IPS-11a (cell line): ENCODE data around the gene IFT57.
"Not testable (repeated sequence)": the region's sequence is repeated elsewhere in the genome, so short reads cannot be mapped to it uniquely, and the experiment has no call there.

Experiments used
- H3K4me3 ChIP-seq: one replicate; pipeline ENCODE4 v1.5.1; 2013; ENCODE audit warnings: low read depth, low read length, control low read depth

Gene IFT57

DNA sequence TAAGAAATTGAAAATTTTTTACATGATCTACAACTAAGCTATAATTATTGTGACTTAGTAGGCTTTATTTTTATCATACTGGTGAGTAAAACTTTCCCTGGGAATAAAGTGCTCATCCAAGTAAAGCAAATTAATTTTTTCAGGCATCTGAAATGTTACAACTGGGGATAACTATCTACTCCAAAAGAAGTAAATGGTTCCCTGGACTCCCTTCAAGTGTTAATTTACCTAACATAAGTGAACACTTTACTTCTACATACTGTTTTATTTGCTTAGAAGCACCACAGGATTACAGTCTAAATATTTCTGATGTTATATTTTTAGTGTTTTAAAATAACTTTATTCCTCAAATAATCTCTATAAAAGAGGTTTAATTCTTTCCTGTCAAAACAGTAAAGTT is 57.8 kb downstream of the IFT57 start:
- H3K4me3 ChIP-seq, result no peak overlapping the region

DNA sequence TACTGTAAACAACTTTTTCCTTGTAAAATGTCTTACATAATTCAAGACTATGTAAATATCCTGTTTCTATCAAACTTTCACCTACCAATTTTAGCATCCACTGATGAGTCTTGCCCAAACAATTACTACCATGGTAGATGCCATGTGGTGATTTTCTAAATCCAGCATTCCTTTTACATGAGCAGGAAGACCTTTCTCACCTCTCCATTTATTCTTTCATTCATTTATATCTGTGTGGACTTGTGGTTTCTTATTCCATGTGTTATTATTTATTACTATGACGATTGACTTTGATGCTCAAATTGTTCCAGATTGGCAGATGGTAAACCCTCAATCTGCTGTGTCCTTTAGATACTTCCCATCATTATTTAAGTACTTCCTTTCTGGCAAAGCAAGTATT is 62.4 kb downstream of the IFT57 start:
- no peak overlapping the region for H3K4me3 ChIP-seq

DNA sequence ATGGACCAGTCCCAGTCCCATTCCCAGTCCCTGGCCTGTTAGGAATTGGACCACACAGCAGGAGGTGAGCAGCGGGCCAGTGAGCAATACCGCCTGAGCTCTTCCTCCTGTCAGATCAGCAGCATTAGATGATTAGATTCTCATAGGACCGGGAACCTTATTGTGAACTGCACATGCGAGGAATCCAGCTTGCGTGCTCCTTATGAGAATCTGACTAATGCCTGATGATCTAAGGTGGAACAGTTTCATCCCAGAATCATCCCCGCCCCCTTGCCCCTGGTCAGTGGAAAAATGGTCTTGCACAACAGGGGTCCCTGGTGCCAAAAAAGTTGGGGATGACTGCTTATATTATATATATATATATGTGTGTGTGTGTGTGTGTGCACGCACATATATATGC is 63.1 kb downstream of the IFT57 start:
- no peak overlapping the region for H3K4me3 ChIP-seq

DNA sequence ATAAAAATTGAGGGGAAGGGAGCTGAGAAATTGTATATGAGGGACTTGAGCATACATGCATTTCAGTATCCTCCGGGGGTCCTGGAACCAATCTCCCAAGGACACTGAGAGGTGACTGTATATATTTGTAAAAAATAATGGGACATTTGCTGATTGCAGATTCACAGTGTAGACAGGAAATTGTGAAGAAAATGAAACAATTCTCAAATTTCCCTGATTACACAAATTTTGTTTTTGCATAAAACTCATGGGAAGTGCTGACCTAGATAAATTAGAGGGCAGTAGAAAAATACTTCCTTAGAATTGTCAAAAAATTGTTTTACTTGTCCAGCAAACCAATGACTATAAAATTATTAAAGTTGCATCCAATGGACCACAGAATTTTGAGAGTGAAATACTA is 64.0 kb downstream of the IFT57 start:
- no peak overlapping the region for H3K4me3 ChIP-seq

DNA sequence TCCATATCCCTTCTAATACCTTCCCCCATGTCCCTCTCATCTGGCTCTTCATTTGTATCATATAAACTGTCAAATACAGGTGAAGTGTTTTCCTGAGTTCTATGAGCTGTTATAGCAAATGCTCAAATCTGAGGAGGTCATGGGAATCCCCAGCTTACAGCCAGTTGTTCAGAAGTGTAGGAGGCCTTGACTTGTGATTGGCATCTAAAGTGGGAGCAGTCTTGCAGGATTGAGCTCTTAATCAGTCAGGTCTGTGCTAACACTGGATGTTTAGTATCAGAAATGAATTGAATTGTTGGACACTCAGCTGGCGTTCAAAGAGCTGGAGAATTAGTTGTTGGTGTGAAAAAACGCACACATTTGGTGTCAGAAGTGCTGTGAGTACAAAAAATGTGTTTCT is 65.0 kb downstream of the IFT57 start:
- no peak overlapping the region for H3K4me3 ChIP-seq

DNA sequence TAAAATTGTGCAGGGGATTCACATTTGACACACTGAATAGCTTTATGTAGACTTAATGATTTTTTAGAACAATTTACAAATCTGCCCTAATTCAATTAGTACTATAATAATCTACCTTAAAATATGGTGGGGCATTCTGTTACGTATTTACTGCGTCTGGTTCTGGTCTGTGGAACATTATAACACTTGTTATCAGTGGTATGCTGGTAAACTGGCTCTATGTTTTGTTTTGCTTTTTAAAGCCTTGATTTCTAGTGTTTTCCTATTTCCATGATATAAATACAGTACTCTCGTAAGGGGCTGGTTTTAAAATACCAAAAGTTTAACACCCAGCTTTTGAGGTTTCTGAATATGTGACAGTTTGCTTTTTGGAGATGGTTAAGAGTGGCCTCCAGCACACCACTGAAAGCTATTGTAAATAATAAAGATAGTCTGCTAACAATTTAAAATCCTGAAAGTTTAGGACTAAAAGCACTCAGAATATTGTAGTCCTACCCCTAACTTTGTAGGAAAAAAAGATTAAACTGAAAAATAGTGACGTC is 65.8 kb downstream of the IFT57 start:
- no peak overlapping the region for H3K4me3 ChIP-seq

DNA sequence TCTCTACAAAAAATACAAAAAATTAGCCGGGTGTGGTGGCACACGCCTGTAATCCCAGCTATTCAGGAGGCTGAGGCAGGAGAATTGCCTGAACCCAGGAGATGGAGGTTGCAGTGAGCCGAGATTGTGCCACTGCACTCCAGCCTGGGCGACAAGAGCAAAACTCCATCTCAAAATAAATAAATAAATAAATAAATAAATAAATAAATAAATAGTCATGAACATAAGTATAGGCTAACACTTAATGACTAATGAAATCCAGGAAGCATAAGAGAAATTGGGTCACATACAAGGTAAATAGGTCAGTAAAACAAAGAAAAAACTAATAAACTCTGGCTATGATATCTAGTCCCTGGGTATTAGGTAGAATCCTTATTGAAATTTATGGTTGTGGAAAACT is 66.6 kb downstream of the IFT57 start:
- not testable (repeated sequence) for H3K4me3 ChIP-seq

DNA sequence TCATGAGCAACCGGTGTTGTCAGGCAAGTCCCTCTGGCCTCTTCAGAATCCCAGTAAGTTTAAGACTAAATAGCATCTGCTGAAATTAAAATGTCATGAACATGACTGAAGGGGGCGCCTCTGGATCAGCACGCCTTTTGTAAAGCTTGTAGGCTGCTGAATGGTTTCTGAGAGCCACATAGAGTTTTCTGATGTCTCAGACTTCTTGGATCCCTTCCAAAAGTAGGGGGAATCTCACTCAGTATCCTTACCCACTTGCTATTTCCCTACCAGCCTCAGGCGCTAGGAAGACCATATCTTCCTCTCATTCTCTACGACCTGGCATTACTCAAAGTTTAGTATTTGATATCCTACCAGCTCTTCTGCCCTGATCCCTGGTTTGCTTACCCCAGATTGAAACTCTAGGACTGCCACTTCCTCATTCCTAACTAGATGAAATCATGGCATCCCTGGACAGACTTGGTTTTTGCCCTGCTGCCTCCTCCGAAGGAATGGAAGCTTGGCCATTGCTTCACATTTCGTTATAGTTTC is 68.7 kb downstream of the IFT57 start:
- H3K4me3 ChIP-seq, result no peak overlapping the region

DNA sequence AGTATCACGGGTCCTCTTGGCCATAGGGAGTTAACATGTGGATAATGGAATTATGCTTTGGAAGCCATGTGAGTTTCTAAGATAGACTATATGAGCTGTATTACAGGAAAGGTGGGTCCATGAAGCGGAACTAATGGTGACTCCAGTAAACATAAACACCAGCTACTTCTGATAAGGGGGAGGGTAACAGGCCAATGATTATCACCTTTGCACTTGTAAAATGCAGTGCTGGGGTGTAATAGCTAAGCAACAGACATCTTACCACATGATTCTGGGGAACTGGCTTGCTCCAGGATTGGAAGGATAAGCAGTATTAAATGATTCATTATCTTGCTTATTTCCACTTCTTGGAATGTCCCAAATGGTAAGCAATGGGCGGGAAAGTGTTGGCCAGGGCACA is 70.0 kb downstream of the IFT57 start:
- H3K4me3 ChIP-seq, result no peak overlapping the region

DNA sequence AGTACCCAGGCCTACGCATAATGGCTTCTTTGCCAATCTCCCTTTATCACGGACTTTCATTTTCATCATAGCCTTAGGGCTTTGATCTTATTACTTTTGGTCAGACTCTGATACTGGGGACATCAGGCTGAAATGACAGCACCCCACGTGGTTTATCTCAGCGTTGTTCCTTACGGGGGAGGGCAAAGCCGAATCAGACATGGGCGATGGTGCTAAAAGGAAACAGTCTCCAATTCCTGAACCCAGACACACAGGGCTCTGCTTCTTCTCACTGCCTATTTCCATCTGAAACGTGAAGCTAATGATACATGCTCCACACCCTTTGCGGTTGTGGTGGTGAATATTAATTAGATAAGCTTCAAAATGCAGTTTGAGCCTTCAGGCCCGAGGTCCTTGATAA is 72.0 kb downstream of the IFT57 start:
- no peak overlapping the region for H3K4me3 ChIP-seq

DNA sequence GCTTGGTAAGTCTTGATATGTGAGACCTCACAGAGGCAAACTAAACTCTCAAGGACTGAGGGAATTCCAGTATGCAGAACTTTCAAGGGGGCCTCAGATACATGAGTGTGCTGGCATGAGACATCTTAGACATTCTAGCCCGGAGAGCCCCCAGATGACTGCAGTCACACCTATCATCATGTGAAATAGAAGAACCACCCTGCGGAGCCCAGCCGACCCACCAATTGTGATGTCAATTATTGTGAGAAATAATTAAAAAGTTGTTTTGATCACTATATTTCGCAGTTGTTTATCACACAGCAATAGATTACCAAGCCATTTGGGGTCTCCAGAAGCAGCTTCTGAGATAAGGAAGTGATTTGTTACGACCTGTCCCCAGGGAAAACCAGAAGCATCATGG is 76.1 kb downstream of the IFT57 start:
- H3K4me3 ChIP-seq, result no peak overlapping the region

DNA sequence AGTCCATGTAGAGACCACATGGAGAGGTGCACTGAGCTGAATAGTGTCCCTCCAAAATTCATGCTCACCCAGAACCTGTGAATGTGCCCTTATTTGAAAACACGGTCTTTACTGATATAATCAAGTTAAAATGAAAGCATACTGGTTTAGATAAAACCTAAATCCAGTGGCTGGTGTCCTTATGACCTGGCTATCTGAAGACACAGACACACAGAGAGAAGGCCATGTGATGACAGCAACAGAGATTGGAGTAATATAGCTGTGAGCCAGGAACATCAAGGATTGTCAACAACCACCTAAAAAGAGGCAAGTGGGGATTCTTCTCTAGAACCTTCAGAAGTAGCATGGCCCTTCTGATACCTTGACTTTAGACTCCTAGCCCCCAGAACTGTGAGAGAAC is 76.6 kb downstream of the IFT57 start:
- no peak overlapping the region for H3K4me3 ChIP-seq

DNA sequence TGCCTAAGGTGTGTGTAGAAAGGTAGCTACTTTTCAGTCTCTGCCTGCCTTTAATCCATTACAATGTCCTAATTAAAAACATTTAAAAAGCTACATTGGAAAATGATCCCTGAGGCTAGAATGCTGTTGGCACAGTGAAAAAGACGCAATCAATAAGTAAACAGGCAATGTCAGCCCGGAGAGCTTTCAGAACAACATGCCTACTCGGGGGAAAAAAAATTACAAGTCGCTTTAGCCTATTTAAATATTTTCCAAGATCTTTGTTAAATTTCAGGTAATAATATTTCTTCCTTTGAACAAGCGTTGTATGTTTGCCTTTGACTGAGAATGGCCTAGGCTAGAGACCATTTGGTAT is 84.8 kb downstream of the IFT57 start:
- H3K4me3 ChIP-seq, result no peak overlapping the region

DNA sequence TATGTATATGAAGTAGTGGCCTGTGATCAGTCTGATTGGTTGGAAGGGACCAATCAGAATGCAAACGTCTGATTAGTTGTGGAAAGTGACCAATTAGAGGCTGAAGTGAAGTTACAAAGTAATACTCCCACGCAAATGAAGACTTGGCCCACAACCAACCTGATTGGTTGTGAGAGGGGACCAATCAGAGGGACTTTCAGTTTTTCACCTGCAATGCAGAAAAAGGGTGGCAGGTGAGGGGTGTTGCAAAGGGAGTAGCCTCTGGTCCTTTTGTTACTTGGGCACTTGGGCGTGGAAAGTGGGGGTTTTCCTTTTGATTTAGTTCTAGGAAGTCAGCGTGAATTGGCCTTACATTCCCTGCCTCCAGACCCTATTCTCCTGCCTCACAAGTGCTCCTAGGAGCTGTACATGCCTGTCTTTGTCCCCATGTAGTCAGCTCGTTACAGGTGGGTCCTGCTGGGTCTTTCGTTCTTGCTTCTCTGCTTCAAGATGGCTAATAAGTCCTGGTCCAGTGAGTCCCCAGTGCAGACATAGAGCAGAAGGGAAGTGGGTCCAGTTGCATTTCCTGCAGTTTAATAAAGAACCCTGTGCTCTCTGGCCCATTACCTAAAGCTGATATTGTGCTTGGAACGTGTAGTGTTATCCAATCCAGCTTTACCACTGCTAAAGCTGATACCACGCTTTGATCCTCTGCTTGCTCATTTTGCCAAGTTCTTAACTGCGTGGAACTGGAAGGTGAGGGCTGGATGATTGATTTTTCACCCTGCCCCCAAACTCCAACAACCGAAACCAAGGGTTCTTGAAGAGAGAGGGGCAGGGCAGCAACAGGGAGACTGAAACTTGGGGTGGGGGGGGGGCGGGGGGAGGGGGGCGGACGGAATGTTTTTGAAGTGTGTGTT is 85.4 kb downstream of the IFT57 start:
- no peak overlapping the region for H3K4me3 ChIP-seq

DNA sequence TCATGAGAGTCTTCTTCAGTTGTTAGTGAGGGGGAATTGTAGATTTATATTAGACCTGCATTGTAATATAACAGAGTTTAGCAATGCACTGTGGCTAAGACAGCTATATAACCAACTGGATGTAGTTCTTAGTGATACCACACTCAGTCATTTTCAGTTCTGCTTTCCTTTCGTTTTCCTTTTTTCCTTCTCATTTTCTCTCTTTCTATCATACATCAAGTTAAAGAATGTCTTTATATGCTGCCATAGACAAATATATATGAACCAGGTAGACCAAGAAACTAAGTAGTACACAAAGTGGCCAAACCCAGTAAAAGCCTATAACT is 87.7 kb downstream of the IFT57 start:
- no peak overlapping the region for H3K4me3 ChIP-seq

DNA sequence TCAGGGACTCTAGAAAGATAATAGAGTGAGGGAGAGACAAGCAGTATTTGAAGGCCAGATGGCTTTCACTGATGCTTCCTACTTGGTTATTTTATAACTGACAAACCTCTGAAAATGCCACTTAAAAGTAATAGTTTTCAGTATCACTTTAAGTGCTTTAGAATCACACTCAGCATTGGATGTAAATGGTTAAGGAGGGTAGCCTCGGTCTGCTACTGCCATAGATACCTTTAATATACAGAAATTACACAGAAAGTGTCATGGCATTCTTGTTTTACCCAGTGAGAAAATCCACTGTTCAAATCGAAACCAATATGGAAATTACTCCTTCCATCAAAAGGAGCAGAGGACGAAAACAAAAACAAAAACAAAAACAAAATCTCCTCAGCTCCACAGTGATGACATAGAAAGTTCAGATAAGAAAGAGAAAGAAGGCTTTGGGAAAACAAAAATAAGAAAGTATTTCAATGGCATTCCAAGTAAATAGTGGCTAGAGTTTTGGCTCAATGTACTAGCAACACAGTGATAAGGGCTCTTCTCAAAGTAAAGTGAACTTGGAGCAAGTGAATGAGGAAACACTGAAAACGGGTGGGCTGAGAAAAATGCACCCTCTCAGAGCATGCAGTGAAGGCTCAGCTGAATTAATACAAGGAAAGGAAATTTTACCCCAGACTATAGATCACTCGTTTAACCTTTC is 88.2 kb downstream of the IFT57 start:
- H3K4me3 ChIP-seq, result no peak overlapping the region

DNA sequence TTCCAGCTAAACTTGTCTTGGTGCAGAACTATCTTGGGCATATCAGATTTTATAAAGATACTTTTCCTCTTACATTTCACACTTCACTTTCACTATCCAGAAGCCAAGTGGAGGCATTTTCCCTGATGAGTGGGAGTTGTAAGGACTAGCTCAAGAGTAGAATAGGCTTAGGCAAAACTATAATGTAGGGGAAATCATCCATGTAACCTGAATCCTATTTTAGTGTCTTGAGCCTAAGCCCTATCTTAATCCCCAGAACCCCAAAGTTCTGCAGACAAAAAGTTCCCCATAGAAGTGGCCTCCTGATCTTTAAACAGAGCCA is 89.2 kb downstream of the IFT57 start:
- no peak overlapping the region for H3K4me3 ChIP-seq

DNA sequence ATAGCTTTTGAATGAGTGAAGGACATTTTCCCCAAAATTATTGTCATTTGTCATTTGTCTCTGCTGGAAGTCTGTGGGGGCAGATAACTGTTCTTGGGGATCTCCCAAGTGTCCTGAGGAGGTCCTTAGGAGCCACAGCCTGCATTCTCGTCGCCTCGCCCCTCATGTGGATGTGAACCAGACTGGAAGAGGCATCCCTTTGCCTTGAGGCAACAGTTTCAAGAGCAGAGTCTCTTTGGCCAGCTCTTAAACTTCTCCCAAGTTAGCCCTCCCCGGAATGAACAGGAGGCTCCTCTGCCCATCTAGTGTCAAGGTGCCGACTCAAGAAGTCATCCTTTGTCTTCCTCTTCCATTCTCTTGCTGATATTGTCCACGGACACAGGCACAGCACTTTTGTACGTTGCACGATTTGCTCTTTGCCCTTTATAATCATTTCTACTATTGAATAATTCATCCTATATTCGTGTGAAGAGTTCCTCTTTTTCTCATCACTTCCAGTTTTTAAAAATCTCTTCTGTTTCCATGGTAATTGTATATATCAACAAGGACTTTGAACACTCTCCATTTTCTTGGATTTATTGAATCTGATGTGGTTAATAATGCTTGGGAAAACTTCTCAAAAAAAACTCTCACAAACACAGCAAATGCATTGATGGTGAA is 90.6 kb downstream of the IFT57 start:
- H3K4me3 ChIP-seq, result no peak overlapping the region

DNA sequence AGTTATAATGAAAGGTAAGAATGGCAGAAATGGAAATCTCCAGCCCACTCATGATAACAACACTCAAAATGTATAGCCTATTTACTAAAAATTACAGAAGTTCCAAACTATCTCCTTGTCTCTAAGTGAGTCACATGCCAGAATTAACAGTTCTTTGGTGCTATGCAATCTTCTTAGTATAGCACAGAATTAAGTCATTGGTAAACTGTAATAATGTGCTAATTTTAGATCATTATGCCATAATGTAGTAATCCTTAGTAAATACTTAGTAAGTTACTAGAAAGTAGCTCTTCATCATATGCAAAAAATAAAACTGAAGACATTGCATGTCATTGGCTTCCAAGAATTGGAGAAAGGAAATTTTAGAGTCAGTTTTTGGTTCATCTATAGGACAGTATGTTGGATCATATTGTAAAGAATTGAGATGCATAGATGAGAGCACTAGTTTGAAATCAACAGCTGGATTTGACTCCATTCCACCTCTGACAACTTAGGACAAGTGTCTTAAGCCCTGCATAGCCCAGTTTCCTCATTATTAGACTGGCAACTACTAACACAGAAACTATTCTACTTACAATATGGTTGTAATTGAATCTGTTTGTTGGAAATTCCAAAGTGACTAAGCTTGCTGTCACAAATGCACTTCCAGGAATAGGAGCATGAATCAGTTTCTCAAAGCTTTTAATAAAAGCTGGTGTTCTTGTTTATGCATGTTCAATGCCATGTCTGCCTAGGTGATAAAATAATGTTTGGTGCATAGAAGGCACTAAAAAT is 91.3 kb downstream of the IFT57 start:
- H3K4me3 ChIP-seq, result no peak overlapping the region

DNA sequence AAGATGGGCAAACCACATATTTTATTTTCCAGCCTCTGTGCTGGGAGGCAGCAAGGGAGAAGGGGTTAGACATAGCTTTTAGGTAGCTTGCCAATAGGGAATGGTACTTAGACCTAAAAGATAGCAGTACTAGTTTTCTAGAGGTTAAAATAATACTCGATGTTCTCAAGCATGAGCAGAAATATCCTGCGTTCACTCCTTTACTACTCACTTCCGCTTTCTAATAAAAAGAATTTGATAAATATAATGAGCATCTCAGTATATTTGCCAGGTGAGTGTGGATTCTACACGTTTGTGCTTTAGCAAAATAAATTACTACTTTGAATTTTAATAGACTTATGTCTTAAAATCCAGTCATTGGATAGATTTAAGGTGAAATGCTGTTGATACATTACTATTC is 92.0 kb downstream of the IFT57 start:
- no peak overlapping the region for H3K4me3 ChIP-seq
